GM12878 (cell line): ENCODE results near the gene CIDEC. TPM values are rescaled to one million over a fixed set of nuclear protein-coding genes. Genes with fewer than 3 reads are reported as not detected.

ENCODE experiments used
- ASH2L ChIP-seq: fragments of 300-600, 200-600 bp; sonication (generic); IDR thresholded peaks from 2 replicates; pipeline ENCODE4 v1.6.1; 2017; ENCODE audit warnings: low read depth, mild to moderate bottlenecking, borderline replicate concordance
- CHD1 ChIP-seq: IDR thresholded peaks from 2 replicates; pipeline ENCODE4 v1.6.1; 2012; ENCODE audit warnings: low read depth, low read length, improper control_type of control experiment
- EP300 ChIP-seq, 2 experiments: fragments of 150-350 bp in 1 of 2; IDR thresholded peaks; 2 replicates each; pipeline ENCODE4 v1.6.1; 2011 to 2012; ENCODE audit warnings: low read depth in 2 of 2, low read length in 2 of 2, borderline replicate concordance in 1 of 2, improper control_type of control experiment in 1 of 2, inconsistent platforms in 1 of 2; ENCODE audit not compliant: control insufficient read depth in 1 of 2
- ESRRA ChIP-seq: IDR thresholded peaks from 2 replicates; pipeline ENCODE4 v1.6.1; 2012; ENCODE audit warnings: mild to moderate bottlenecking, low read length, improper control_type of control experiment
- FOXM1 ChIP-seq: IDR thresholded peaks from 2 replicates; pipeline ENCODE4 v1.6.1; 2012; ENCODE audit warnings: low read depth, mild to moderate bottlenecking, inconsistent platforms, low read length, moderate library complexity
- GATAD2B ChIP-seq: fragments of 450-650 bp; conservative IDR thresholded peaks from 2 replicates; pipeline ENCODE4 v1.6.1; 2017; ENCODE audit warnings: low read depth, mild to moderate bottlenecking, moderate library complexity
- HDAC6 ChIP-seq: fragments of 200-600 bp; sonication (generic); IDR thresholded peaks from one replicate; pipeline ENCODE4 v1.8.0; 2017; ENCODE audit warnings: antibody characterized with exemption; ENCODE audit not compliant: unreplicated experiment
- IKZF1 ChIP-seq: fragments of 450-650 bp; conservative IDR thresholded peaks from 2 replicates; pipeline ENCODE4 v1.6.1; 2017; ENCODE audit warnings: antibody characterized with exemption, mild to moderate bottlenecking
- RB1 ChIP-seq: fragments of 450-650 bp; formaldehyde crosslinking; IDR thresholded peaks from 2 replicates; pipeline ENCODE4 v1.6.1; 2017; ENCODE audit warnings: mild to moderate bottlenecking, borderline replicate concordance
- ZNF622 ChIP-seq: fragments of 450-650 bp; IDR thresholded peaks from 2 replicates; pipeline ENCODE4 v1.6.1; 2017; ENCODE audit warnings: mild to moderate bottlenecking, inconsistent platforms
- polyA plus RNA-seq, 11 experiments: library from polyadenylated mRNA; depleted of rRNA in 4 of 11; unstranded in 6 of 11; stranded (reverse) in 5 of 11; fragments of >200 nt; fragmentation: Nextera tagmentation in 4 of 11; fragmentation: Illumina TruSeq in 1 of 11; extraction: Ambion mirVana in 4 of 11; extraction: Trizol in 1 of 11; gene quantifications; 1 replicate in 1 of 11; 2 replicates in 10 of 11; pipeline versions ENCODE4 v1.2.1 to v1.2.3, GENCODE V29; 2011 to 2016; ENCODE audit warnings: inconsistent platforms in 2 of 11, missing spikeins in 2 of 11, low read depth in 1 of 11
- total RNA-seq, 4 experiments: library from RNA; depleted of rRNA in 3 of 4; stranded (reverse); fragments of >200 nt in 3 of 4; fragmentation: Illumina TruSeq in 1 of 4; extraction: Trizol in 1 of 4; gene quantifications; 2 replicates each; pipeline versions ENCODE4 v1.2.1 to v1.2.3, GENCODE V29; 2013 to 2021
- TF ChIP-seq, protein P1 (sequence below): fragments of 450-650 bp; IDR thresholded peaks from 2 replicates; pipeline ENCODE4 v1.6.1; 2018; ENCODE audit warnings: borderline replicate concordance, mild to moderate bottlenecking; ENCODE audit not compliant: partially characterized antibody
- TF ChIP-seq, protein P2 (sequence below): fragments of 450-650 bp; IDR thresholded peaks from 2 replicates; pipeline ENCODE4 v1.6.1; 2017; ENCODE audit warnings: mild to moderate bottlenecking
- TF ChIP-seq, protein P3 (sequence below): IDR thresholded peaks from 2 replicates; pipeline ENCODE4 v1.6.1; 2011; ENCODE audit warnings: mild to moderate bottlenecking, low read depth, low read length, moderate library complexity; ENCODE audit not compliant: insufficient replicate concordance

CIDEC gene
- total and polyA plus RNA-seq, 10 of the 15 experiments (the other 5 are each of a cell fraction or from before 2014, with no cell fraction given) = 0.10 to 0.49 TPM; not detected in 8

DNA sequence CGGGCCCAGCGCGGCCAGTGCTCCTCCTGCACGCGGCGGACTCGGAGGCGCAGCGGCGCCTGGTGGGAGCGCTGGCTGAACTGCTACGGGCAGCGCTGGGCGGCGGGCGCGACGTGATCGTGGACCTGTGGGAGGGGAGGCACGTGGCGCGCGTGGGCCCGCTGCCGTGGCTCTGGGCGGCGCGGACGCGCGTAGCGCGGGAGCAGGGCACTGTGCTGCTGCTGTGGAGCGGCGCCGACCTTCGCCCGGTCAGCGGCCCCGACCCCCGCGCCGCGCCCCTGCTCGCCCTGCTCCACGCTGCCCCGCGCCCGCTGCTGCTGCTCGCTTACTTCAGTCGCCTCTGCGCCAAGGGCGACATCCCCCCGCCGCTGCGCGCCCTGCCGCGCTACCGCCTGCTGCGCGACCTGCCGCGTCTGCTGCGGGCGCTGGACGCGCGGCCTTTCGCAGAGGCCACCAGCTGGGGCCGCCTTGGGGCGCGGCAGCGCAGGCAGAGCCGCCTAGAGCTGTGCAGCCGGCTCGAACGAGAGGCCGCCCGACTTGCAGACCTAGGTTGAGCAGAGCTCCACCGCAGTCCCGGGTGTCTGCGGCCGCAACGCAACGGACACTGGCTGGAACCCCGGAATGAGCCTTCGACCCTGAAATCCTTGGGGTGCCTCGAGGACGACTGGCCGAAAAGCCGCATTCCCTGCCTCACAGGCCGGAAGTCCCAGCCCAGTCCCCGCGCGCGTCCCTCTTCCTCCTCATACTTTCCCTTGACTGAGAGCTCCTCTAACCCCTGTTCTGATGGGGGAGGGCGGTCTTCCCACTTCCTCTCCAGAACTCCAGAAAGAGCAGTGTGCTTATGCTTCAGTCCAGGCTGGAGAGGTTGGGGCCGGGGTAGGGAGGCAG, 35.4 kb upstream of the CIDEC start (continued):
- TF ChIP-seq, protein P1, sequence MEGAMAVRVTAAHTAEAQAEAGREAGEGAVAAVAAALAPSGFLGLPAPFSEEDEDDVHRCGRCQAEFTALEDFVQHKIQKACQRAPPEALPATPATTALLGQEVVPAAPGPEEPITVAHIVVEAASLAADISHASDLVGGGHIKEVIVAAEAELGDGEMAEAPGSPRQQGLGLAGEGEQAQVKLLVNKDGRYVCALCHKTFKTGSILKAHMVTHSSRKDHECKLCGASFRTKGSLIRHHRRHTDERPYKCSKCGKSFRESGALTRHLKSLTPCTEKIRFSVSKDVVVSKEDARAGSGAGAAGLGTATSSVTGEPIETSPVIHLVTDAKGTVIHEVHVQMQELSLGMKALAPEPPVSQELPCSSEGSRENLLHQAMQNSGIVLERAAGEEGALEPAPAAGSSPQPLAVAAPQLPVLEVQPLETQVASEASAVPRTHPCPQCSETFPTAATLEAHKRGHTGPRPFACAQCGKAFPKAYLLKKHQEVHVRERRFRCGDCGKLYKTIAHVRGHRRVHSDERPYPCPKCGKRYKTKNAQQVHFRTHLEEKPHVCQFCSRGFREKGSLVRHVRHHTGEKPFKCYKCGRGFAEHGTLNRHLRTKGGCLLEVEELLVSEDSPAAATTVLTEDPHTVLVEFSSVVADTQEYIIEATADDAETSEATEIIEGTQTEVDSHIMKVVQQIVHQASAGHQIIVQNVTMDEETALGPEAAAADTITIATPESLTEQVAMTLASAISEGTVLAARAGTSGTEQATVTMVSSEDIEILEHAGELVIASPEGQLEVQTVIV = no peak
- TF ChIP-seq, protein P2, sequence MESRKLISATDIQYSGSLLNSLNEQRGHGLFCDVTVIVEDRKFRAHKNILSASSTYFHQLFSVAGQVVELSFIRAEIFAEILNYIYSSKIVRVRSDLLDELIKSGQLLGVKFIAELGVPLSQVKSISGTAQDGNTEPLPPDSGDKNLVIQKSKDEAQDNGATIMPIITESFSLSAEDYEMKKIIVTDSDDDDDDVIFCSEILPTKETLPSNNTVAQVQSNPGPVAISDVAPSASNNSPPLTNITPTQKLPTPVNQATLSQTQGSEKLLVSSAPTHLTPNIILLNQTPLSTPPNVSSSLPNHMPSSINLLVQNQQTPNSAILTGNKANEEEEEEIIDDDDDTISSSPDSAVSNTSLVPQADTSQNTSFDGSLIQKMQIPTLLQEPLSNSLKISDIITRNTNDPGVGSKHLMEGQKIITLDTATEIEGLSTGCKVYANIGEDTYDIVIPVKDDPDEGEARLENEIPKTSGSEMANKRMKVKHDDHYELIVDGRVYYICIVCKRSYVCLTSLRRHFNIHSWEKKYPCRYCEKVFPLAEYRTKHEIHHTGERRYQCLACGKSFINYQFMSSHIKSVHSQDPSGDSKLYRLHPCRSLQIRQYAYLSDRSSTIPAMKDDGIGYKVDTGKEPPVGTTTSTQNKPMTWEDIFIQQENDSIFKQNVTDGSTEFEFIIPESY = no peak
- TF ChIP-seq GATAD2B = peak; percentile 98
- no peak for TF ChIP-seq ESRRA
- peak; percentile 69 for TF ChIP-seq IKZF1
- TF ChIP-seq RB1 = peak; percentile 69; the same call in 1 of the 2 replicates
- TF ChIP-seq HDAC6 = peak; percentile 52
- TF ChIP-seq, protein P3, sequence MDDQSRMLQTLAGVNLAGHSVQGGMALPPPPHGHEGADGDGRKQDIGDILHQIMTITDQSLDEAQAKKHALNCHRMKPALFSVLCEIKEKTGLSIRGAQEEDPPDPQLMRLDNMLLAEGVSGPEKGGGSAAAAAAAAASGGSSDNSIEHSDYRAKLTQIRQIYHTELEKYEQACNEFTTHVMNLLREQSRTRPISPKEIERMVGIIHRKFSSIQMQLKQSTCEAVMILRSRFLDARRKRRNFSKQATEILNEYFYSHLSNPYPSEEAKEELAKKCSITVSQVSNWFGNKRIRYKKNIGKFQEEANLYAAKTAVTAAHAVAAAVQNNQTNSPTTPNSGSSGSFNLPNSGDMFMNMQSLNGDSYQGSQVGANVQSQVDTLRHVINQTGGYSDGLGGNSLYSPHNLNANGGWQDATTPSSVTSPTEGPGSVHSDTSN = no peak
- no peak for TF ChIP-seq EP300 (IDR thresholded peaks at IDR 0.05; ENCODE audit: borderline replicate concordance in 1 of 2, control insufficient read depth in 1 of 2, low read depth in 2 of 2, low read length in 2 of 2)
- no peak for TF ChIP-seq ZNF622
- TF ChIP-seq CHD1 = no peak
- no peak for TF ChIP-seq ASH2L
- no peak for TF ChIP-seq FOXM1
